Thyroid gland (tissue), 4 donors: ENCODE measurements around the gene UNC45B. TPM values are rescaled to one million over a fixed set of nuclear protein-coding genes. Genes with fewer than 3 reads are reported as not detected.

Experiments
- total RNA-seq, 4 donors: library from RNA; depleted of rRNA; stranded (reverse); fragments of >200 nt; gene quantifications; one replicate each; pipeline ENCODE4 v1.2.3, GENCODE V29; 2016

UNC45B gene
- total RNA-seq, 4 donors from 2014 or later: not detected

Other genes starting within 250 kb of the UNC45B start
- 1 to 10 TPM; 3.8 to 6.8 (median 4.4) TPM for gene CCT6B, start 186.4 kb upstream of the UNC45B start, total RNA-seq
- gene ZNF830, start 186.3 kb upstream of the UNC45B start, total RNA-seq: 10 to 100 TPM; 13.1 to 25.1 (median 17.0) TPM
- 100 to 1,000 TPM in 1 of 4 donors, 10 to 100 TPM in 3; 34.5 to 103 (median 46.7) TPM for gene LIG3, start 167.3 kb upstream of the UNC45B start, total RNA-seq
- gene RFFL, start 84.1 kb upstream of the UNC45B start, total RNA-seq: 100 to 1,000 TPM in 2 of 4 donors, 10 to 100 TPM in 2; 51.1 to 145 (median 96.1) TPM
- 10 to 100 TPM in 3 of 4 donors, 1 to 10 TPM in 1; 7.8 to 15.6 (median 12.5) TPM for gene RAD51D, start 28.0 kb upstream of the UNC45B start, total RNA-seq
- gene FNDC8, start 26.2 kb upstream of the UNC45B start, total RNA-seq: not detected
- 10 to 100 TPM in 3 of 4 donors, 1 to 10 TPM in 1; 9.7 to 13.6 (median 11.6) TPM for gene NLE1, start 5.5 kb upstream of the UNC45B start, total RNA-seq
- gene SLC35G3, start 46.6 kb downstream of the UNC45B start, total RNA-seq: not detected
- 10 to 100 TPM; 12.1 to 30.1 (median 17.7) TPM for gene SLFN5, start 95.3 kb downstream of the UNC45B start, total RNA-seq
- gene SLFN11, start 225.8 kb downstream of the UNC45B start, total RNA-seq: 10 to 100 TPM; 39.0 to 68.6 (median 55.0) TPM